GM12875 (cell line): ENCODE measurements around the gene ZNF254.
"Not testable (repeated sequence)": the region's sequence is repeated elsewhere in the genome, so short reads cannot be mapped to it uniquely, and the experiment has no call there.

ENCODE experiments used
- H3K4me3 ChIP-seq: one replicate; pipeline ENCODE4 v1.5.1; 2011; ENCODE audit warnings: low read depth, low read length, control low read depth
- TF ChIP-seq, protein P1 (sequence below): IDR thresholded peaks from 2 replicates; pipeline ENCODE4 v1.5.1; 2011; ENCODE audit warnings: low read depth, mild to moderate bottlenecking, control low read depth, inconsistent platforms, low read length, moderate library complexity, borderline replicate concordance; ENCODE audit not compliant: insufficient read depth

Gene ZNF254

GRCh38 chr19:24072720-24073119 lies 14.3 kb upstream of the ZNF254 start:
- TF ChIP-seq, protein P1, sequence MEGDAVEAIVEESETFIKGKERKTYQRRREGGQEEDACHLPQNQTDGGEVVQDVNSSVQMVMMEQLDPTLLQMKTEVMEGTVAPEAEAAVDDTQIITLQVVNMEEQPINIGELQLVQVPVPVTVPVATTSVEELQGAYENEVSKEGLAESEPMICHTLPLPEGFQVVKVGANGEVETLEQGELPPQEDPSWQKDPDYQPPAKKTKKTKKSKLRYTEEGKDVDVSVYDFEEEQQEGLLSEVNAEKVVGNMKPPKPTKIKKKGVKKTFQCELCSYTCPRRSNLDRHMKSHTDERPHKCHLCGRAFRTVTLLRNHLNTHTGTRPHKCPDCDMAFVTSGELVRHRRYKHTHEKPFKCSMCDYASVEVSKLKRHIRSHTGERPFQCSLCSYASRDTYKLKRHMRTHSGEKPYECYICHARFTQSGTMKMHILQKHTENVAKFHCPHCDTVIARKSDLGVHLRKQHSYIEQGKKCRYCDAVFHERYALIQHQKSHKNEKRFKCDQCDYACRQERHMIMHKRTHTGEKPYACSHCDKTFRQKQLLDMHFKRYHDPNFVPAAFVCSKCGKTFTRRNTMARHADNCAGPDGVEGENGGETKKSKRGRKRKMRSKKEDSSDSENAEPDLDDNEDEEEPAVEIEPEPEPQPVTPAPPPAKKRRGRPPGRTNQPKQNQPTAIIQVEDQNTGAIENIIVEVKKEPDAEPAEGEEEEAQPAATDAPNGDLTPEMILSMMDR: no peak
- no peak overlapping the region for H3K4me3 ChIP-seq

GRCh38 chr19:24073807-24074206 lies 13.2 kb upstream of the ZNF254 start:
- TF ChIP-seq, protein P1: no peak
- no peak overlapping the region for H3K4me3 ChIP-seq

GRCh38 chr19:24074720-24075454 lies 12.1 kb upstream of the ZNF254 start:
- TF ChIP-seq, protein P1: no peak
- H3K4me3 ChIP-seq: no peak overlapping the region

GRCh38 chr19:24075530-24075929 lies 11.5 kb upstream of the ZNF254 start:
- H3K4me3 ChIP-seq: not testable (repeated sequence)

GRCh38 chr19:24078680-24079079 lies 8.3 kb upstream of the ZNF254 start:
- TF ChIP-seq, protein P1: no peak
- H3K4me3 ChIP-seq: no peak overlapping the region

DNA sequence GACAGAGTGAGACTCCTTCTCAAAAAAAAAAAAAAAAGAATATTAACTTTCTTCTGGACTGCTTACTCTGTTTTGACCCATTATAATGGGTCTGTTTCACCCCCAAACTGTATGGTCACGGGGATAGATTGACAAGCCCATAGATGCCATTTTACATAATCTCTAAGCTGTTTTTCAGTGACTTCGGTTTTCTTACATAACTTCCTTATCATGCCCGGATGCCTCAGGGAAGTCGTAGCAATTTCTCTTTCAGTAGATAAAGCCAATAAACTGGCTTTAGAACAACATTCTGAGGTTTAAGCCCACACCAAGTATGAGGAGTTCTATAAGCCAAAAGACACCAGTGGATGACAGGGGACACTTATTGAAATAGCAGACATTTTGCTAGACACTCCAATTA lies 5.9 kb upstream of the ZNF254 start:
- no peak overlapping the region for H3K4me3 ChIP-seq
- TF ChIP-seq, protein P1: no peak

DNA sequence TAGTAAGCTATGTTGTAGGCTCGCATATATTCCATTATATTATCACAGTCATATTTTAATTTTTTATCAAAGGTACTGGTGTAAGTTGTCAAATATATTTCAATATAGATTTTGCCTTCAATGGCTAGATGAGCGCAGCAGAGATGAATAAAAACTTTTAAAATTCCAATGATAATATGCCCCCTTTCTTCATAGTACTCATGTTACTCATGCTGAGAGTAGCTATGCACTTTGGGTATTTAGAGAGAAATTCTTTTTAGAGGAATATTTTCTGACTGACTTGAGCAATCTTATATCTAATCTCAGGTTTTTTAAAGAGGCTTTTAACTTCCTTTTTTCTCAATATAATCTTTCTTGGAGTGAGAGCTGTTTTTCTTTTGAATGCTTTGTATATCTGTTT lies 11.4 kb downstream of the ZNF254 start:
- TF ChIP-seq, protein P1: no peak
- H3K4me3 ChIP-seq: no peak overlapping the region
